GM11168 (cell line): ENCODE results near the gene IRF9.

Source experiments
- in situ Hi-C: fragments of 300-500 bp; cut with MboI; formaldehyde crosslinking; loops from one replicate; pipeline ENCODE4 v1.12.0; 2022; ENCODE audit warnings: low sequenced_read_pairs; ENCODE audit not compliant: unreplicated experiment

Gene IRF9

GRCh38 chr14:24211311-24211710, 50.2 kb downstream of the IRF9 start:
- in situ Hi-C loops, result no loop called here

GRCh38 chr14:24212924-24213865, 52.1 kb downstream of the IRF9 start, which contains the start of gene CHMP4A:
Gene CHMP4A (minus strand): TSS chr14:24213488. CDS start chr14:24213439, 49 bp downstream.
- in situ Hi-C loops, result no loop called here

GRCh38 chr14:24213866-24214662, 53.0 kb downstream of the IRF9 start:
- in situ Hi-C loops, result no loop called here

- in situ Hi-C loops, result no loop called here
Measured at GRCh38 chr14:24215495-24216344, 54.7 kb downstream of the IRF9 start, which contains the start of gene MDP1. Gene MDP1 (minus strand): TSS chr14:24216066. CDS start chr14:24215955, 111 bp downstream.
